HG03139 (cell line): ENCODE results near the gene CTSV.
A peak's percentile ranks its signal among the peaks of the same experiment; 100 is the strongest.
"Not testable (repeated sequence)": the region's sequence is repeated elsewhere in the genome, so short reads cannot be mapped to it uniquely, and the experiment has no call there.

ENCODE experiments used
- ATAC-seq: cut with Tn5 transposase; IDR thresholded peaks from one replicate; pipeline ENCODE4 v1.9.1; 2021; ENCODE audit not compliant: unreplicated experiment

The CTSV gene

GRCh38 chr9:97038611-97039513, at the start of gene CTSV:
CTSV (minus strand) TSS chr9:97039142; CDS start chr9:97038043, 1,099 bp downstream.
- peak; percentile 98 for ATAC-seq

- not testable (repeated sequence) for ATAC-seq
Observed at GRCh38 chr9:97087668-97088215, 48.8 kb upstream of the CTSV start.

- not testable (repeated sequence) for ATAC-seq
Observed at GRCh38 chr9:97084562-97084991, 45.6 kb upstream of the CTSV start.

DNA sequence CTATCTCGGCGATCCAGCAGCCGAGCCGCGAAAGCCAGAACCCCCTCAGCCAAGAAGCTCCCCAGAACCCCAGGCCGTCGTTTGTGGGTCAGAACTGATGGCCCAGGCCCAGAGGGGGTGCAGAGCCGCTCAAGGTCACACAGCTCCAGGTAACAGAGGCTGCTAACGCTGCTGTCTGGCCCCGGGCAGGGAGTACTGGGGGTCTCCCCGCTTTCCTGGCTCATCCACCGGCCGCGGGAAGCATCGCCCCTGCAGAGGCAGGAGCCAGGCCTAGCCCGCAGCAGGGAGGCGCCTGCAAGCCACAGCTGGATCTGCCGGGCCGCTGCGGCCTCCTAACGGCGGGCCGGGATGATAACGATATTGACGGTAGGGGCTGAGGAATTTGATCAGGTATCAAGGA, 39.4 kb upstream of the CTSV start:
- ATAC-seq, result no peak

GRCh38 chr9:97077452-97078295, 38.7 kb upstream of the CTSV start:
- ATAC-seq, result no peak

DNA sequence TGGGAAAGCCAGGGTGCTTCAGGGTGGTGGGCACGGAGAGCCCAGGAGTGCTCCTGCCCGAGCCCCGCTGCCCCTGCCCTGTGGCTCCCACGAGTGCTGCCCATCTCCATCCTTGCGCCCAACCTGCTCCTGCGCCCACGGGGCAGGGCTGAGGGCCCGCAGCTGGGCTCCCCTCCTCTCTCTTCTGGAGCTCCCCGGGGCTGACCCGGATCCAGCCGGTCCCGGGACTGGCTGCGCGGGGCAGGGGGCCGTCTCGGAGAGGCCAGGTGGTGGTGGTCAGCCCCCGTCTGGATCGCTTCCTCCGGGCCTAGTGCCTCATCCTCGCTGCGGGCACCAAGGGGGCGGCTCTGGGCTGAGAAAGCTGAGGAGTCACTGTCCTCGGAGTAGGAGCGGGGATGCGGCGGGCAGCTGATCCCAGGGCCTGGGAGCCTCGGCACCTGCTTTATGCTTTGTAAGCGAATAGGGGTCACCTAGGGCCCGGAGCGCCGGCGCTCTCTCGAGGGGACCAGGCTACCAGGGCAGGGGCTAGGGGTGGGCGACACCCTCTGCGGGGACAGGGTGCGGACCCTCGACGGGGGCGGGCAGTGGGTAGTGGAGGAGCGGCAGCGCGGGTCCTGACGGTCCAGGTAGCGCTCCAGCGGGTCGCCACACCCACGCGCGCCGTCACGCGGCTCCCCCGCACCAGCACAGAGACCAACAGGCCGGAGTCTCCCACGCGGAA, 37.9 kb upstream of the CTSV start:
- not testable (repeated sequence) for ATAC-seq

GRCh38 chr9:97076238-97076637, 37.3 kb upstream of the CTSV start:
- ATAC-seq, result no peak

DNA sequence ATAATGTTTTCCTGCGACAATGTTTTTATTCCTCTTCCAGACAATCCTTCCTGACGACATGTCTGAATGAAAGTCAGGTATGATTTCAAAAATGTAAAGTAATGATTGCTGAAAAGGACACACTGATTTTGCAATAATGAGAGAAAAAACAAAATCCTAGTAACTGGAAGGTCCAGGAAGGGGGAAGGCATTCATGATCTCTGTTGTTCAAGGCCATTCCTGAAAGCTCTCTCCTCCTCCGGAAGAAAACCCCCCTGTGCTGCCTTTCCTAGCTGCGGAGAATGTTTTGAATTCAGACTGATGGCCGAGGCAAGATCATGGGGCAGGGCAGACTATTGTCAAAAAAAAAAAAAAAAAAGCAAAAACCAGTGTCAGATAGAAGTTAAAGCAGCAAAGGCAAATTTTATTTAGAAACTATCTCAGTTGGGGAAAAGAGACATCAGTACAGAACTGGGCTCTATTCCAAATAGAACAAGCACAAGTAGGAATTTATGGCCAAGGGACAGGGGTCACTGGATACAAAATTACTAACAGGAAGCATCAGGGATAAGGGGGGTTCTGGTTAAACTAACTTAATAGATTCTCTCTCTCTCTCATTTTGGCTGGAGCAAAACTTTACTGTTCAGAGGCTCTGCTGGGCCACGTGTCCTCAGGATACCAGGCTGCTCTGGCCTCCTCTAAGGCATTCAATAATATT, 36.5 kb upstream of the CTSV start:
- no peak for ATAC-seq

DNA sequence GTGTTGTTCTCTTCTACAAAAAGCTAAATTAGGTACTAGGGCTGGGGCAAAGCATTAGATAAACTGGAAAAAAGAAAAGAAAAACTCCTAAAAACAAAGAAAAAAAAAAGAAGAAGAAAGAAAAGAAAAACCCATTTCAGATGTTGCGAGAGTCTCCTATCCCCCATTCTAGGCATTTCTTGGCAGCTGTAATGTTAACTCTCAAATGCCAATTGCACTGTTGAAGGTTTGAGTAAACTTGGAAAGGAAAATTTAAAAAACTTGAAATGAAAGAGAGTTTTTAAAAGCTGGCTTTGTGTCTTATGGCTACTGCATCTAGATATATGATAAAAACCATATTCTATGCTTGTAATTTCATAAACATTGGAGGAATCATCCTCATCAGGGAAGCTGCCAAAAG, 34.6 kb upstream of the CTSV start:
- ATAC-seq, result no peak

GRCh38 chr9:97072285-97072776, 33.4 kb upstream of the CTSV start:
- ATAC-seq, result no peak

GRCh38 chr9:97070325-97070724, 31.4 kb upstream of the CTSV start:
- ATAC-seq, result not testable (repeated sequence)

- no peak for ATAC-seq
Observed at GRCh38 chr9:97067490-97067889, 28.5 kb upstream of the CTSV start.

DNA sequence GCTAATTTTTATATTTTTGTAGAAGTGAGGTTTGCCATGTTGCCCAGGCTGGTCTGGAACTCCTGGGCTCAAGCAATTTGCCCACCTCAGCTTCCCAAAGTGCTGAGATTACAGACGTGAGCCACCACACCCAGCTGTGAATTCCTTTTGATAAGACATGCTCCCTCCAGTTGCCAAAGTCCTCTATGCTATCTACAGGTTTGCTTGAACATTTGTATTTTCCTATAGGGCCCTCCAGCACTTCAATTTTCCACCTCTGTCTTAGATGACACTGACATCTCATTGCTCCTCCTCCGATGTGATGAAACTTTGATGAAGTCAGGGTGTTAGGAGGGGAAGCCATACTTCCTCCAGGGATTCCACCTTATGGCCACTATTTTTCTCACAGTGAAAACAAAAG, 25.2 kb upstream of the CTSV start:
- no peak for ATAC-seq

- ATAC-seq, result no peak
Observed at GRCh38 chr9:97060796-97061195, 21.9 kb upstream of the CTSV start.

GRCh38 chr9:97059626-97060025, 20.7 kb upstream of the CTSV start:
- no peak for ATAC-seq

GRCh38 chr9:97057651-97058050, 18.7 kb upstream of the CTSV start:
- ATAC-seq, result no peak

GRCh38 chr9:97055891-97056290, 16.9 kb upstream of the CTSV start:
- not testable (repeated sequence) for ATAC-seq

DNA sequence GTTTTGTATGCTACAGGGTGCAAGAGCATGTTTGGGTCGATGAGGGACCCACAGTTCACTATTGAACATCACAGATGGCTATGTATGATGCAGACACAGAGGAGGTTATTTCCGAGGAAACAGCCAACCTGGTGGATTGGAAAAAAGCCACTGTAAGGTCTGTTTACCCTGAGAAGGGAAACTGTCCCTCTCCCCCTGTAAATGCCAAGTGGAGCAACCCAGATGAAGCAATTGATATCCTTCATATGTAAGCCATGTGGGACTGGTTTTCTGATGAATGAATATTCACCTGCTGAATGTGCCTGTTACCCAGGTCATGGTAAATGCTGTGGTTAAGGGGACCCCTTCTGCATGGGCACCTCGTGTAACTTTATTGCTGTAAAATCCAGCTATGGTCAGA, 14.8 kb upstream of the CTSV start:
- no peak for ATAC-seq

- no peak for ATAC-seq
Observed at GRCh38 chr9:97052735-97053134, 13.8 kb upstream of the CTSV start.

GRCh38 chr9:97046228-97046627, 7.3 kb upstream of the CTSV start:
- ATAC-seq, result no peak
